ENCODE measurements around the gene ELF1. TPM values are rescaled to one million over a fixed set of nuclear protein-coding genes. Genes with fewer than 3 reads are reported as not detected.

ELF1 gene
- polyA plus RNA-seq, 1 experiment, result 46.8 TPM

- DNase-seq (ENCODE audit: low read depth, low spot score), result no peak
- Histone ChIP-seq H3K27me3 (ENCODE audit: control insufficient read depth, insufficient read depth, low read length) (no peaks in the 10 kb centered on the region), H3K9me3 (ENCODE audit: control insufficient read depth, insufficient read depth, low read length) (no peaks in the 10 kb centered on the region), H3K4me3 (ENCODE audit: low read depth, low read length) (no peak overlapping the region), H3K27ac (ENCODE audit: low read depth, low read length) (no peak overlapping the region)
- no peak for TF ChIP-seq CTCF (IDR thresholded peaks at IDR 0.05; ENCODE audit: low read depth, low read length)
- ChIA-PET CTCF (interaction anchor here (0.6 to 1.5 kb wide), 4 partner anchors 8 to 119 kb away, joined by 3 to 7 read pairs (median 3); no protein-coding TSS in a partner anchor), POLR2A (interaction anchor here (0.6 to 1.0 kb wide), 2 partner anchors 39 to 75 kb away, joined by 4 to 5 read pairs; partner anchors contain the start of gene WBP4)
Observed at GRCh38 chr13:40986101-40986856, 32.8 kb downstream of the ELF1 start.

- Histone ChIP-seq H3K4me3 (ENCODE audit: low read depth, low read length) (no peak overlapping the region), H3K27me3 (ENCODE audit: control insufficient read depth, insufficient read depth, low read length) (no peaks in the 10 kb centered on the region), H3K9me3 (ENCODE audit: control insufficient read depth, insufficient read depth, low read length) (no peaks in the 10 kb centered on the region), H3K27ac (ENCODE audit: low read depth, low read length) (no peak overlapping the region)
- ChIA-PET POLR2A (interaction anchor here (1.0 kb wide), 1 partner anchor 75 kb away, joined by 5 read pairs; the partner anchor contains the start of gene WBP4), CTCF (interaction anchor here (1.1 to 1.5 kb wide), 2 partner anchors 11 to 69 kb away, joined by 6 to 7 read pairs; no protein-coding TSS in a partner anchor)
- TF ChIP-seq CTCF (IDR thresholded peaks at IDR 0.05; ENCODE audit: low read depth, low read length), result no peak
- DNase-seq (ENCODE audit: low read depth, low spot score), result no peak
Observed at GRCh38 chr13:40985381-40986100, 33.6 kb downstream of the ELF1 start.

GRCh38 chr13:40984668-40985366 is 34.3 kb downstream of the ELF1 start:
- TF ChIP-seq CTCF (IDR thresholded peaks at IDR 0.05; ENCODE audit: low read depth, low read length), result no peak
- CTCF ChIA-PET, result interaction anchor here (1.1 to 1.5 kb wide), 2 partner anchors 11 to 70 kb away, joined by 6 to 7 read pairs; no protein-coding TSS in a partner anchor

GRCh38 chr13:40983725-40984667 is 35.1 kb downstream of the ELF1 start:
- CTCF ChIA-PET, result interaction anchor here (1.1 kb wide), 1 partner anchor 71 kb away, joined by 6 read pairs; no protein-coding TSS in a partner anchor
- no peak for TF ChIP-seq CTCF (IDR thresholded peaks at IDR 0.05; ENCODE audit: low read depth, low read length)
- no peak overlapping the region for H3K4me3 ChIP-seq (ENCODE audit: low read depth, low read length)
- H3K27ac ChIP-seq (ENCODE audit: low read depth, low read length), result no peak overlapping the region
- POLR2A ChIA-PET, result no interaction called here
- H3K27me3 ChIP-seq (ENCODE audit: control insufficient read depth, insufficient read depth, low read length), result no peaks in the 10 kb centered on the region
- DNase-seq (ENCODE audit: low read depth, low spot score), result no peak
- H3K9me3 ChIP-seq (ENCODE audit: control insufficient read depth, insufficient read depth, low read length), result no peaks in the 10 kb centered on the region

More at GRCh38 chr13:40984668-40985366, 34.3 kb downstream of the ELF1 start:
- POLR2A ChIA-PET, result no interaction called here
- H3K9me3 ChIP-seq (ENCODE audit: control insufficient read depth, insufficient read depth, low read length), result no peaks in the 10 kb centered on the region
- DNase-seq (ENCODE audit: low read depth, low spot score), result no peak
- no peaks in the 10 kb centered on the region for H3K27me3 ChIP-seq (ENCODE audit: control insufficient read depth, insufficient read depth, low read length)
- no peak overlapping the region for H3K27ac ChIP-seq (ENCODE audit: low read depth, low read length)
- H3K4me3 ChIP-seq (ENCODE audit: low read depth, low read length), result no peak overlapping the region
